ENCODE data around the gene LRP6. TPM values are rescaled to one million over a fixed set of nuclear protein-coding genes. Genes with fewer than 3 reads are reported as not detected.

The LRP6 gene
- polyA plus RNA-seq, 6 donors from 2014 or later, result 0.48 to 1.2 (median 0.87) TPM; not detected in 2

DNA sequence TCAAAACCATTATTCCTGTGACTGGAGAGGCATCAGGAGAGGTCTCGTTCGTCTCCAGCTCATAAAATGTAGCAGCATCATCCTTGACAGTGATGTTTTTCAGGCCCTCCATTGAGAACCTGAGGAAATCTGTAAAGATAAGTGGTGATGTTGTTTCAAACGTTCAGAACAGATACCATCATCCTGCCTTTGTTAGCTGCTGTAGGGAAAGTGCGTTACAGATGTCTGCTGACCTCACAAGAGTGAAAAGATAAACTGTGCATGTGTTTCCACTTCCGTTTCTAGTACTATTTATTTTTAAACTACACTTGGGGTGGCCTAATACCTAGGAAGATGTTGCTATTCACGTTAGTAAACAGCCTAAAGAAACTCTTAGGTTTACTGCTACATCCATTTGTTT lies 167.7 kb downstream of the LRP6 start:
- no peak overlapping the region for H3K27ac Mint-ChIP-seq
- DNase-seq (no peak), ATAC-seq (ENCODE audit: low read depth in 2 of 2) (no peak)
- H3K4me3 Mint-ChIP-seq, result no peak overlapping the region
- H3K4me1 Mint-ChIP-seq, result no peaks in the 10 kb centered on the region
- H3K9me3 Mint-ChIP-seq, result peaks cover 1 to 6% (median 3%) of the 10 kb centered on the region in 7 donors
- peaks cover 0 to 30% (median 0%) of the 10 kb centered on the region in 3 donors for H3K27me3 Mint-ChIP-seq
- no peaks in the 10 kb centered on the region for H3K36me3 Mint-ChIP-seq

DNA sequence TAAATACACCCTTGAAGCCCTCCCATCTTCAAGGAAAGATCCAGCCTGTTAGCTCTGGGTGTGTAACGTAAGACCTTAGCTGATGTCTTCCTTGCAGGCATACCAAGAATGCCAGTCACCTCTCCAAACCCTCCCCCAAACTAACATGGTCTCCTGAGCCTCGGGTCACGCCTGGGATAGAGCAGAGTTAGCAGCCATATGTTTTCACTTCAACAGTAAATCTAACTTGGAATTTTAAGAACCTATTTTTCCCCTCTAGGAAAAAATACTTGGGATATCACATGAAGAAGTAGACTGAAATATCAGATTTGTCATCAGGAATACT lies 168.2 kb downstream of the LRP6 start:
- Mint-ChIP-seq H3K27me3 (peaks cover 0 to 30% (median 0%) of the 10 kb centered on the region in 3 donors), H3K9me3 (peaks cover 0 to 6% (median 2%) of the 10 kb centered on the region in 7 donors), H3K36me3 (no peaks in the 10 kb centered on the region), H3K4me1 (no peaks in the 10 kb centered on the region), H3K4me3 (no peak overlapping the region), H3K27ac (peak overlapping the region in 1 of 6 donors; percentile 5)
- no peak for DNase-seq
- no peak for ATAC-seq (ENCODE audit: low read depth in 2 of 2)

DNA sequence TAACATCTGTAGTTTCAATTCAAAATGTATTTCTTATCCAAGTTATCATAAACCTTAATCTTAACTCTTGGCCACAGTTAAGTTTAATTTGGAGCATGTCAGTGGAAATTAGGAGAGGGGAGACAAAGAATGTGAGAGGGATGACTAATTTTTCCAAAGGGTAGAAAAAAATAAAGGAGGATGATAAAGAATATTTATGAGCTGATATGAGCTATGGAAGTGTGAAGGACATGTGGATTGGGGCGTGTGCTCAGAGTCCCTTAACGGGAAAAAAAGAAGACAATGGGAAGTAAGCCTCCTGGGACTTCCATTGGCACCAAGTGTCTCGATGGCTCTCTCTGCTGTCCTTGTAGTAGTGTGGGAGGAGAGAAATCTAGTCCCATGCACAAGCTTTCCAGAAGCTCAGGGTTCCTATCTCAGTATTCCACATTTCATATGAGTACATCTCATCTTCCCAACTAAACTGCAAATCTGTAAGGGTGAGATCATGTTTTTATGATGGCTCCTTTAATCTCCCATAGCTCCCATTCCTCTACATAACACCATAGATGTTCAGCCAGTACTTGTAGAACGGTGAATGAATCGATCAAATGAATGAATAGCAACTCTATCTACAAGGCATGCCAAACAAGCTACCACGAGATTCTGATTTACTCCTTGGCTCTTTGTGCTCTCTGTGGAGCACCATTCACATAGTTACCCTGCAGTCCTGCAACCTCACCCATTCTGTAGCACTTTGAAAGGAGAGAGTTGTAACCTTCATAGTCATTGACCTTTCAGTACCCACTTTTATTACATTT lies 168.8 kb downstream of the LRP6 start:
- DNase-seq, result no peak
- no peak overlapping the region for H3K4me3 Mint-ChIP-seq
- peaks cover 0 to 5% (median 0%) of the 10 kb centered on the region in 7 donors for H3K9me3 Mint-ChIP-seq
- H3K4me1 Mint-ChIP-seq, result no peaks in the 10 kb centered on the region
- no peaks in the 10 kb centered on the region for H3K36me3 Mint-ChIP-seq
- H3K27me3 Mint-ChIP-seq, result peaks cover 0 to 30% (median 0%) of the 10 kb centered on the region in 3 donors
- no peak for ATAC-seq (ENCODE audit: low read depth in 2 of 2)
- no peak overlapping the region for H3K27ac Mint-ChIP-seq

DNA sequence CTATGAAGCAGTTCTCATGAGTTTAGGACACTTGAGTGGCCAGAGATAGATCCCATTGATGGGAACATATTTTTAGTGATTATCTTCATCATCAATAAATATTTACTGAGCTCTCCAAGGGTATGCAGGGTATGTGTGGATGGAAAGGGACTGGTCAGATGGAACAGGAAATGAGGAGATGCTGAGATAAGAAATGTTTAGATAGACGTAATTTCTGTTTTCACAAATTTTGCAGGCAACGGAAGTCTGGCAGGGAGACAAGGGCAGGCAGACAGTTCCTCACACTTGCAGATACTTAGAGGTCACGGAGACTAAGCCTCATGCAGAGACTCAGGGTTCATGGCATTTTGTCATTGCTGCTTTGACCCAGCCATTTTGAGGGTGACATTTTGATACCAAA lies 171.8 kb downstream of the LRP6 start:
- Mint-ChIP-seq H3K4me1 (no peaks in the 10 kb centered on the region), H3K27ac (peak overlapping the region in 1 of 6 donors; percentile 80), H3K27me3 (peaks cover 0 to 24% (median 3%) of the 10 kb centered on the region in 3 donors), H3K9me3 (no peaks in the 10 kb centered on the region), H3K4me3 (no peak overlapping the region), H3K36me3 (no peaks in the 10 kb centered on the region)
- ATAC-seq (ENCODE audit: low read depth in 2 of 2) (no peak), DNase-seq (no peak)

DNA sequence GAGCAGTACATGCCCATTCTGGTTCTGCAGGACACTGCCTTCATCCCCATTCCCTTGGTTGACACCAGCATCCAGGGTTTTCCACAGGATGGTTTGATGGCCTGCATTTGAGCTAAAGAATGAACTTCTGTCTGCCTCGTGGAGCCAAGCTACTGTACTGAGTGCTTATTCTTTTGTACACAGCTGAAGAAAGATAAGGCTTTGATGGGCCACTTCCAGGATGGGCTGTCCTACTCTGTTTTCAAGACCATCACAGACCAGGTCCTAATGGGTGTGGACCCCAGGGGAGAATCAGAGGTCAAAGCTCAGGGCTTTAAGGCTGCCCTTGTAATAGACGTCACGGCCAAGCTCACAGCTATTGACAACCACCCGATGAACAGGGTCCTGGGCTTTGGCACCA lies 172.4 kb downstream of the LRP6 start:
- Mint-ChIP-seq H3K4me1 (no peaks in the 10 kb centered on the region), H3K9me3 (no peaks in the 10 kb centered on the region), H3K27ac (no peak overlapping the region), H3K27me3 (peaks cover 0 to 24% (median 6%) of the 10 kb centered on the region in 3 donors), H3K4me3 (no peak overlapping the region), H3K36me3 (no peaks in the 10 kb centered on the region)
- no peak for ATAC-seq (ENCODE audit: low read depth in 2 of 2)
- no peak for DNase-seq

DNA sequence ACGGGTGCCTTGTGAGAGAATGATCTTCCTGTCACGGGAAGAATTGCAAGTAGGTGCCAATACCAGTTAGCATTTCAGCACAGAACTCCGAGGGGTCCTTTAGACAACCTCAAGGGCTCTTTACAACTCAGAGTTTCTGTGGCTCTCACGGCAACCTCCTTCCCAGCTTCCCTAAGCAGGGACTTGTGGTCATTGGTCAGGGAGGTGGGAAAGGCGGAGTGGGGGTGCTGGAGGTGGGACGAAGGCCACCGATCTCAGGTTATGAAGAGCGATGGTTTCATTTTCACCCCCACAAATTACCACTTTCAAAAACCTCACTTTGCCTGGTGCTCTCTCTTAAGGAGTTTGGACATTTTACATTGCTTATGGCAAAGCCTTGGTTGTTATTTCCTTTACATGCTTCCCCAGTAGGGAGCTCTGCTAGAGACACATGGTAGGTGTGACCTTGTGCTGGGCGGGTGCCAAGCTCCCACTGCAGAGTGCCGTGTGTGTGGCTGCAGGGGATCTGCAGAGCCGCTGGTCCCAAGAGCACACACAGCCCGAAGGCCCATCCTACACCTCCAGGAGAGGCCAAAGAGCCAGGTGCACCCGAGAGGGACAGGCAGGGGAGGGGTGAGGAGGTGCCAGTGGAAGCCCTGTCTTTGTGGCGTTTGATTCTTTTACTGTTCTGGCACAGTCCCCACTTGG lies 174.7 kb downstream of the LRP6 start:
- no peak for DNase-seq
- peak overlapping the region in 1 of 8 donors; percentile 70 for H3K4me3 Mint-ChIP-seq
- H3K27me3 Mint-ChIP-seq, result peaks cover 0 to 32% (median 14%) of the 10 kb centered on the region in 3 donors
- no peaks in the 10 kb centered on the region for H3K36me3 Mint-ChIP-seq
- H3K9me3 Mint-ChIP-seq, result no peaks in the 10 kb centered on the region
- no peak for ATAC-seq (ENCODE audit: low read depth in 2 of 2)
- H3K27ac Mint-ChIP-seq, result no peak overlapping the region
- H3K4me1 Mint-ChIP-seq, result no peaks in the 10 kb centered on the region

DNA sequence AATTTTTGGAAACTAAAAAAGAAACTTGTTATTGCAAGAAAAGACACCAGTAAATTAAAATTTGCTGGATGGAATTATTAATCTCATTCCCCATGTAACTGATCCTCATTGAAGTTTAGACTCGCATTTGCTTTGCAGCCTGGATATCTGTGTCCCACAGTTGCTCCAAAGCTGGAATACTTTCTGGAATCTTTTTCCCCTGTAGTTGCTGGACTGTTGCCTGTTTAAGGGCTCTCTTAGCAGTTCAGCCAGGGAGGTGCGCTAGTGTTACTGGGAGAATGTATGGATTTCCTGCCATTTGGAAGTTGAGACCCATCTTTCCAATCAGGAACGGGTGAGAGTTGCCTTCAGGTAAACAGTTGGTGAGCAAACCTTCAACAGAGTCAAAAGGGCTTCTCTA lies 175.8 kb downstream of the LRP6 start:
- no peak overlapping the region for H3K27ac Mint-ChIP-seq
- peaks cover 0 to 32% (median 14%) of the 10 kb centered on the region in 3 donors for H3K27me3 Mint-ChIP-seq
- no peaks in the 10 kb centered on the region for H3K36me3 Mint-ChIP-seq
- ATAC-seq (ENCODE audit: low read depth in 2 of 2), result no peak
- H3K9me3 Mint-ChIP-seq, result no peaks in the 10 kb centered on the region
- H3K4me3 Mint-ChIP-seq, result no peak overlapping the region
- DNase-seq, result no peak
- H3K4me1 Mint-ChIP-seq, result no peaks in the 10 kb centered on the region

DNA sequence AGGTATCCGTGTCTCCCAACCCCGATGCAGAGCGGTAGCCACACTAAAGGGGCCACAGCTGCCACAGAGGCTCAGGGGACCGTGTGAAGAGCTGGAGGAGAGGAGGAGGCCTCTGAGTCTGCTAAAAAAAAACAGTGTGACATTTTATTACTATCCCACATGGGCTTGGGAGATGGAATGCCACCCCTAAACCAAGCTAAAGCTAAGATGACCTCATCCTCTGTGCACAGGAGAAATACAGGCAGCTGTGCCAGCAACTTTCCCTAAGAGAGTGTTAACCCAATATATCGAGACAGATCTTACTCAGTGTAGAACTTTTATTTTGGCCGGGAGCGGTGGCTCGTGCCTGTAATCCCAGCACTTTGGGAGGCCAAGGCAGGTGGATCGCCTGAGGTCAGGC lies 178.1 kb downstream of the LRP6 start:
- Mint-ChIP-seq H3K27me3 (peaks cover 0 to 19% (median 14%) of the 10 kb centered on the region in 3 donors), H3K4me1 (no peaks in the 10 kb centered on the region), H3K36me3 (no peaks in the 10 kb centered on the region), H3K27ac (no peak overlapping the region), H3K4me3 (no peak overlapping the region), H3K9me3 (no peaks in the 10 kb centered on the region)
- ATAC-seq (ENCODE audit: low read depth in 2 of 2), result no peak
- DNase-seq, result no peak

DNA sequence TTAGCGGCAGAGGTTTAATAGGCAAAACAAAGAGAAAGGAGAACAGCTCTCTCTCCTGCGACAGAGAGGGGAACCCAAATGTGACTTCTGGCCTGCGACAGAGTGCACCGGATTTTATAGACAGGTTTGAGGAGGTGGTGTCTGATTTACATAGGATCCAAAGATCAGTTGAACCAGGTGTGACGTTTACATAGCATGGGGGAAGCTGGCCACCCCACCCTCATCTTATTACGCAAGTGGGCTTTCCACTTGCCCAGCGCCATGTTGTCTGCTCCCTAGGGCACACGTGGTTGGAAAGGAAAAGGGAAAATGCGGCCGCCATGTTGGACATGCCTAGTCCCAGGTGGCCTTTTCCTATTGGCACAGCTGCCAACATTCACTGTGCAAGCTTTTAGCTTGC lies 178.7 kb downstream of the LRP6 start:
- H3K4me3 Mint-ChIP-seq, result no peak overlapping the region
- no peaks in the 10 kb centered on the region for H3K36me3 Mint-ChIP-seq
- peaks cover 0 to 19% (median 14%) of the 10 kb centered on the region in 3 donors for H3K27me3 Mint-ChIP-seq
- DNase-seq (no peak), ATAC-seq (ENCODE audit: low read depth in 2 of 2) (no peak)
- H3K4me1 Mint-ChIP-seq, result no peaks in the 10 kb centered on the region
- H3K27ac Mint-ChIP-seq, result peak overlapping the region in 1 of 6 donors; percentile 20
- no peaks in the 10 kb centered on the region for H3K9me3 Mint-ChIP-seq

DNA sequence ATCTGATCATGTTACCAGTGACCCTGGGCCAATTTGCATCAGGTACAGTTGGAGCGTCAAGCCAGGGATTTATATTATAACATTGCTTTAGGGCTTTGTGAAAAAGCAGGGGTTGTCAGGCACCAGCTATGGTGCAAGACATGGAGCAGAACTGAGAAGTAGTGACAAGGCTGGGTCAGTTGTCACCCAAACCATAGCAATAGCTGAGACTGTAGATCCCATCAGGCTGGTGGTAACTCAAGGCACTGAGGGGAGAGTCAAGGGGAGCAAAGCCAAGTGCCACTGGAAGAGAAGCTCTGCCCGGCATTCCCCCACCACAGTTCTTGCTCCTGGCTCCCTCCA lies 179.2 kb downstream of the LRP6 start:
- Mint-ChIP-seq H3K4me3 (no peak overlapping the region), H3K27ac (no peak overlapping the region), H3K27me3 (peaks cover 0 to 19% (median 14%) of the 10 kb centered on the region in 3 donors), H3K36me3 (no peaks in the 10 kb centered on the region), H3K9me3 (no peaks in the 10 kb centered on the region), H3K4me1 (no peaks in the 10 kb centered on the region)
- no peak for ATAC-seq (ENCODE audit: low read depth in 2 of 2)
- no peak for DNase-seq

DNA sequence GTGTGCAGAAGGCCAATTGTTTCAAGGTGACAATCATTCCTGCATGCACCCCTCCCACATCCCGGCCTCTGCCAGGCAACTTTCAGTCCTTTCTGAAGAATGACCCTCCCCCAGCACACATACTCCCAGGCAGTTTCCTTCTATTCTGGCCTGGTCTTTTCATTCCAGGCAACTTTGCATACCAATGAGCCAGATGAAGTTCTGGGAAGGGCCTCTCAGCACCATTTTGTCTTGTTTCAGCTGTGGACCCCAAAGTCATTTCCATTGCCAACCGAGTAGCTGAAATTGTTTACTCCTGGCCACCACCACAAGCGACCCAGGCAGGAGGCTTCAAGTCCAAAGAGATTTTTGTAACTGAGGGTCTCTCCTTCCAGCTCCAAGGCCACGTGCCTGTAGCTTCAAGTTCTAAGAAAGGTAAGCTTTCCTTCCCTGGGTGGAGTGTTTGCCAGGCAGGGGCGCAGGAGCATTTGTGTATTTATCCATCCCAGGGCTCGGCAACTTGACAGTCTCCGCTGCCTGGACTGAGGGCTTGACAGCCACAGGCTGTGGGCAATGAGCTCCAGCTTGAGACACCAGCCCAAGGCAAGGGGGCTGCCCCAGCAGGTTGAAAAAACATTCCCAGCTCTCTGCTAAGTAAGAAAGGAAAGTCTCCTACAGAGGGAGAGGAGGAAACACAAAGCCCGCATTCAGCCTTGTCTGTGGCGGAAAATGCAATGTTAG lies 179.7 kb downstream of the LRP6 start:
- Mint-ChIP-seq H3K36me3 (no peaks in the 10 kb centered on the region), H3K4me1 (no peaks in the 10 kb centered on the region), H3K4me3 (no peak overlapping the region), H3K9me3 (no peaks in the 10 kb centered on the region), H3K27ac (no peak overlapping the region), H3K27me3 (peaks cover 0 to 19% (median 14%) of the 10 kb centered on the region in 3 donors)
- DNase-seq (no peak), ATAC-seq (ENCODE audit: low read depth in 2 of 2) (no peak)

DNA sequence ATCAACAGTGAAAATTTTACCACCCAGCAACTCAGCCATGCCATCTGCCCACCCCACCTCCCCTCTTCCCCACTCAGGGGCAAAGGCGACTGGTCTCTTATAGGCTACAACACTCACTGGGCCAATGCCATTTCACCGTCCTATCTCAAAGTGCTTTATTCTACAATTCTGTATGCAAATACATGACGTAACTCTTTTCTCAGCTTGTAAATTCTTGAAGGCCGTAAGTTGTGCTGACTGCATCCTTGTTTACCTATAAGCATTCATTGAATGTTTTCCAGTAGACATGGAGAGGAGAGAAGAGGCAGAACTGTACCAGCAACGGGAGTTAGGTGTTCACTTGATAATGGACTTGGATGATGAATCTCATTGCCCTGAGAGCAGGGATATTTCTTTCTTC lies 180.5 kb downstream of the LRP6 start:
- Mint-ChIP-seq H3K4me1 (no peaks in the 10 kb centered on the region), H3K27me3 (peaks cover 0 to 14% (median 13%) of the 10 kb centered on the region in 3 donors), H3K4me3 (no peak overlapping the region), H3K36me3 (no peaks in the 10 kb centered on the region), H3K27ac (no peak overlapping the region), H3K9me3 (no peaks in the 10 kb centered on the region)
- no peak for ATAC-seq (ENCODE audit: low read depth in 2 of 2)
- DNase-seq, result no peak

DNA sequence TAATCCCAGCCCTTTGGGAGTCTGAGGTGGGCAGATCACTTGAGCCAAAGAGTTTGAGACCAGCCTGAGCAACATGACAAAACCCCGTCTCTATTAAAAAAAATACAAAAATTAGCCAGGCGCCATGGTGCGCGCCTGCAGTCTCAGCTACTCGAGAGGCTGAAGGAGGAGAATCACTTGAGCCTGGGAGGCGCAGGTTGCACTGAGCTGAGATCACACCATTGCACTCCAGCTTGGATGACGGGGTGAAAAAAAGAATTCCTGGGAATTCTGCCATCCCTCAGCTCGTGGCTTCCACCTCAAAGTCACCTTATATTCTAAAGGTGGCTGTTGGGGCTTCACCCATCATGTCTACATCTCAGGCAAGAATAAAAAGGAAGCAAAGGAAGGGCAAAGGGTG lies 183.2 kb downstream of the LRP6 start:
- Mint-ChIP-seq H3K4me1 (no peaks in the 10 kb centered on the region), H3K27me3 (peaks cover 0 to 12% (median 4%) of the 10 kb centered on the region in 3 donors), H3K36me3 (no peaks in the 10 kb centered on the region), H3K27ac (no peak overlapping the region), H3K9me3 (no peaks in the 10 kb centered on the region), H3K4me3 (no peak overlapping the region)
- no peak for DNase-seq
- no peak for ATAC-seq (ENCODE audit: low read depth in 2 of 2)
